Islet of Langerhans (tissue), 1 donor: ENCODE results near the gene OPHN1.
"Not testable (repeated sequence)": the region's sequence is repeated elsewhere in the genome, so short reads cannot be mapped to it uniquely, and the experiment has no call there.

Experiments
- FAIRE-seq: peaks from one replicate; lab custom pipeline; 2011; peaks lifted over from hg19 to GRCh38; lab: Jason Lieb, UNC

Gene OPHN1

GRCh38 chrX:68354879-68355628, 78.2 kb downstream of the OPHN1 start:
- peak; percentile 64 for FAIRE-seq

- no peak for FAIRE-seq
These were observed 88.3 kb downstream of the OPHN1 start for GRCh38 chrX:68345025-68345424.

GRCh38 chrX:68343551-68343950, 89.7 kb downstream of the OPHN1 start:
- FAIRE-seq, result no peak

- no peak for FAIRE-seq
These were observed 101.0 kb downstream of the OPHN1 start for GRCh38 chrX:68332201-68332731.

- FAIRE-seq, result not testable (repeated sequence)
These were observed 106.5 kb downstream of the OPHN1 start for GRCh38 chrX:68326841-68327240.

- peak; percentile 47 for FAIRE-seq
These were observed 125.5 kb downstream of the OPHN1 start for GRCh38 chrX:68307769-68308168.

- no peak for FAIRE-seq
These were observed 128.7 kb downstream of the OPHN1 start for GRCh38 chrX:68304602-68305001.

GRCh38 chrX:68299898-68300297, 133.4 kb downstream of the OPHN1 start:
- no peak for FAIRE-seq

- FAIRE-seq, result no peak
These were observed 140.8 kb downstream of the OPHN1 start for GRCh38 chrX:68292471-68292870.

GRCh38 chrX:68288127-68288526, 145.2 kb downstream of the OPHN1 start:
- FAIRE-seq, result no peak

- no peak for FAIRE-seq
These were observed 145.9 kb downstream of the OPHN1 start for GRCh38 chrX:68287419-68287818.

- no peak for FAIRE-seq
These were observed 146.3 kb downstream of the OPHN1 start for GRCh38 chrX:68286980-68287379.

- FAIRE-seq, result no peak
These were observed 147.2 kb downstream of the OPHN1 start for GRCh38 chrX:68286076-68286475.

- no peak for FAIRE-seq
These were observed 148.9 kb downstream of the OPHN1 start for GRCh38 chrX:68284281-68284904.

GRCh38 chrX:68273887-68274286, 159.4 kb downstream of the OPHN1 start:
- FAIRE-seq, result no peak

- FAIRE-seq, result not testable (repeated sequence)
These were observed 168.5 kb downstream of the OPHN1 start for GRCh38 chrX:68264793-68265192.

GRCh38 chrX:68261060-68261672, 172.1 kb downstream of the OPHN1 start:
- FAIRE-seq, result no peak

- no peak for FAIRE-seq
These were observed 176.3 kb downstream of the OPHN1 start for GRCh38 chrX:68256990-68257389.

- no peak for FAIRE-seq
These were observed 178.3 kb downstream of the OPHN1 start for GRCh38 chrX:68254738-68255645.

GRCh38 chrX:68252664-68253063, 180.6 kb downstream of the OPHN1 start:
- no peak for FAIRE-seq

- FAIRE-seq, result no peak
These were observed 183.4 kb downstream of the OPHN1 start for GRCh38 chrX:68249903-68250302.

- FAIRE-seq, result no peak
These were observed 183.9 kb downstream of the OPHN1 start for GRCh38 chrX:68249401-68249831.
